ENCODE results near the gene SUN5. TPM values are rescaled to one million over a fixed set of nuclear protein-coding genes. Genes with fewer than 3 reads are reported as not detected.

Gene SUN5
- total and polyA plus RNA-seq, 2 of the 8 experiments (the other 6 are each of a cell fraction or from before 2014, with no cell fraction given): not detected

- Histone ChIP-seq H3K27ac (ENCODE audit: low read depth, low read length) (no peak overlapping the region), H3K4me1 (replicated peaks in 1 of 4; ENCODE audit: control insufficient read depth in 3 of 4, insufficient read depth in 4 of 4, low read length in 3 of 4) (no peaks in the 10 kb centered on the region; a peak in 1 of 7 replicates), H3K79me1 (ENCODE audit: low read depth, low read length) (no peaks in the 10 kb centered on the region), H4K5ac (ENCODE audit: insufficient read length, low read depth, low read length) (no peak overlapping the region), H3K23ac (ENCODE audit: insufficient read length) (no peak overlapping the region), H3K36me3 (ENCODE audit: control insufficient read depth in 2 of 4, insufficient read depth in 4 of 4, low read length in 3 of 4) (no peaks in the 10 kb centered on the region), H3K4me3 (ENCODE audit: extremely low read depth in 1 of 4, insufficient read depth in 2 of 4, low read depth in 3 of 4, low read length in 4 of 4) (no peak overlapping the region), H2BK120ac (replicated peaks; ENCODE audit: low read depth, low read length) (no peak overlapping the region), H4K20me1 (replicated peaks in 1 of 2; ENCODE audit: control insufficient read depth in 1 of 2, insufficient read depth in 2 of 2, low read length in 2 of 2) (no peaks in the 10 kb centered on the region), H2AFZ (ENCODE audit: low read length) (no peak overlapping the region), H2AK5ac (ENCODE audit: low read depth, low read length) (no peak overlapping the region), H2BK20ac (ENCODE audit: low read length) (no peak overlapping the region), H3K14ac (ENCODE audit: insufficient read length) (no peak overlapping the region), H3K4ac (replicated peaks; ENCODE audit: insufficient read length, low read depth, low read length) (no peak overlapping the region), H3K9me3 (ENCODE audit: insufficient read depth in 2 of 2, low read depth in 1 of 2, low read length in 1 of 2) (no peaks in the 10 kb centered on the region), H3K23me2 (ENCODE audit: low read depth, low read length) (no peaks in the 10 kb centered on the region; the same call in 1 of the 2 replicates), H3K4me2 (ENCODE audit: insufficient read depth in 1 of 2, low read depth in 2 of 2, low read length in 2 of 2) (no peak overlapping the region), H2BK5ac (ENCODE audit: low read depth, low read length) (no peak overlapping the region), H2BK15ac (ENCODE audit: low read length) (no peak overlapping the region), H2BK12ac (ENCODE audit: low read depth, low read length) (no peak overlapping the region), H3K9ac (replicated peaks in 1 of 4; ENCODE audit: extremely low read depth in 1 of 4, low read depth in 3 of 4, low read length in 3 of 4) (no peak overlapping the region), H4K8ac (ENCODE audit: extremely low read depth, insufficient read depth, low read length) (no peak overlapping the region), H3K27me3 (replicated peaks in 1 of 4; ENCODE audit: control insufficient read depth in 3 of 4, extremely low read depth in 1 of 4, insufficient read depth in 3 of 4, low read length in 3 of 4) (no peaks in the 10 kb centered on the region), H3K79me2 (ENCODE audit: control insufficient read depth in 1 of 2, insufficient read depth in 2 of 2, low read length in 2 of 2) (no peaks in the 10 kb centered on the region), H3K18ac (ENCODE audit: extremely low read depth, low read length) (no peak overlapping the region), H4K91ac (replicated peaks; ENCODE audit: insufficient read length, low read length) (no peak overlapping the region), H3K56ac (replicated peaks; ENCODE audit: insufficient read length, low read depth, low read length) (no peak overlapping the region)
- no peak for FAIRE-seq
- 79% methylated on average over 9 of the region's 9 CpGs; no CpG with 5 or more reads in 1 of the 2 experiments for WGBS, 2 experiments (ENCODE audit: extremely low coverage in 1 of 2, insufficient coverage in 1 of 2, insufficient read length in 1 of 2, insufficient replicate concordance in 2 of 2, low coverage in 1 of 2, low lambda C conversion rate in 2 of 2, missing lambda C conversion rate in 1 of 2)
- ChIA-PET CTCF (ENCODE audit: partially characterized antibody) (interaction anchor here (0.8 to 9.1 kb wide), 12 partner anchors 8 to 292 kb away, joined by 3 to 86 read pairs (median 4); no protein-coding TSS in a partner anchor), POLR2A (ENCODE audit: partially characterized antibody) (interaction anchor here (1.2 to 1.9 kb wide), 2 partner anchors 18 to 121 kb away, joined by 4 to 5 read pairs; no protein-coding TSS in a partner anchor)
- no peak for DNase-seq (ENCODE audit: low read depth in 1 of 2, low spot score in 2 of 2)
- TF ChIP-seq SP1 (IDR thresholded peaks at IDR 0.05; ENCODE audit: low read depth, low read length) (no peak), KDM1A (IDR thresholded peaks at IDR 0.05; ENCODE audit: borderline replicate concordance, low read length) (no peak), TAF7 (optimal IDR thresholded peaks at IDR 0.05; ENCODE audit: borderline replicate concordance, low read depth, low read length) (no peak), ZNF274 (IDR thresholded peaks at IDR 0.05; ENCODE audit: borderline replicate concordance, extremely low read depth, low read length) (no peak), TCF12 (IDR thresholded peaks at IDR 0.05; ENCODE audit: low read depth, low read length) (no peak), BACH1 (IDR thresholded peaks at IDR 0.05; ENCODE audit: low read length) (no peak), TAF1 (IDR thresholded peaks at IDR 0.05; ENCODE audit: low read depth, low read length) (no peak), CTCF (IDR thresholded peaks at IDR 0.05; ENCODE audit: control extremely low read depth in 1 of 3, insufficient read depth in 1 of 3, low read depth in 1 of 3, low read length in 3 of 3) (no peak), CBX5 (IDR thresholded peaks at IDR 0.05; ENCODE audit: low read depth, low read length) (no peak), SP4 (IDR thresholded peaks at IDR 0.05; ENCODE audit: low read length) (no peak), RBBP5 (IDR thresholded peaks at IDR 0.05; ENCODE audit: borderline replicate concordance, low read depth, low read length) (no peak), MAFK (IDR thresholded peaks at IDR 0.05; ENCODE audit: low read depth, low read length) (no peak)
These were observed 4.5 kb downstream of the SUN5 start for GRCh38 chr20:32999603-33000250.
